Liver (tissue), 3 donors: ENCODE results near the gene INPP4A.

Experiments
- CTCF ChIP-seq: fragments of 150-350 bp; IDR thresholded peaks from 2 replicates; pipeline ENCODE4 v1.5.1; 2017; ENCODE audit warnings: improper control_type of control experiment, low read depth, low read length; ENCODE audit not compliant: missing input control
- JUND ChIP-seq, 2 donors: IDR thresholded peaks; 2 replicates each; pipeline ENCODE4 v1.6.1; 2016; ENCODE audit warnings: antibody characterized with exemption in 2 of 2
- RAD21 ChIP-seq, 2 donors: IDR thresholded peaks; 2 replicates each; pipeline ENCODE4 v1.6.1; 2016; ENCODE audit warnings: antibody characterized with exemption in 2 of 2, mild to moderate bottlenecking in 2 of 2
- REST ChIP-seq: IDR thresholded peaks from 2 replicates; pipeline ENCODE4 v1.6.1; 2016; ENCODE audit warnings: antibody characterized with exemption, mild to moderate bottlenecking
- RXRA ChIP-seq, 2 donors: IDR thresholded peaks; 2 replicates each; pipeline ENCODE4 v1.6.1; 2017 to 2018; ENCODE audit warnings: antibody characterized with exemption in 2 of 2, mild to moderate bottlenecking in 1 of 2
- SP1 ChIP-seq: IDR thresholded peaks from 2 replicates; pipeline ENCODE4 v1.6.1; 2018; ENCODE audit warnings: antibody characterized with exemption, mild to moderate bottlenecking
- TAF1 ChIP-seq: conservative IDR thresholded peaks from 2 replicates; pipeline ENCODE4 v1.6.1; 2016; ENCODE audit warnings: antibody characterized with exemption, mild to moderate bottlenecking
- YY1 ChIP-seq: IDR thresholded peaks from 2 replicates; pipeline ENCODE4 v1.6.1; 2016; ENCODE audit warnings: antibody characterized with exemption, mild to moderate bottlenecking
- ZBTB33 ChIP-seq: IDR thresholded peaks from 2 replicates; pipeline ENCODE4 v1.6.1; 2016; ENCODE audit warnings: antibody characterized with exemption
- donor health status: healthy.
- donor health status: healthy.

- TF ChIP-seq CTCF, result no peak
- no peak for TF ChIP-seq RXRA (IDR thresholded peaks at IDR 0.05)
- no peak for TF ChIP-seq RAD21 (IDR thresholded peaks at IDR 0.05)
- no peak for TF ChIP-seq ZBTB33
- TF ChIP-seq SP1, result no peak
- no peak for TF ChIP-seq TAF1
- no peak for TF ChIP-seq REST
- no peak for TF ChIP-seq JUND (IDR thresholded peaks at IDR 0.05)
- TF ChIP-seq YY1, result no peak
Measured at GRCh38 chr2:98460573-98461497, 16.2 kb downstream of the INPP4A start.
